Tibial nerve (tissue), 4 donors: ENCODE measurements around the gene JAML. TPM values are rescaled to one million over a fixed set of nuclear protein-coding genes. Genes with fewer than 3 reads are reported as not detected.

ENCODE experiments used
- DNase-seq, 2 donors: peaks; one replicate each; pipeline ENCODE4 v3.0.0-alpha.2; 2019; ENCODE audit warnings: low spot score in 2 of 2
- H3K27ac ChIP-seq, 4 donors: fragments of 200-600 bp; sonication (generic) in 3 of 4; one replicate each; pipeline ENCODE4 v1.5.1; 2017 to 2019; ENCODE audit warnings: mild to moderate bottlenecking in 1 of 4
- H3K27me3 ChIP-seq, 2 donors: fragments of 200-600 bp; sonication (generic) in 1 of 2; one replicate each; pipeline versions ENCODE4 v1.5.1 to v1.6.0; 2017 to 2019
- H3K36me3 ChIP-seq, 3 donors: fragments of 200-600 bp; sonication (generic); one replicate each; pipeline ENCODE4 v1.5.1; 2018 to 2019
- H3K4me1 ChIP-seq, 4 donors: fragments of 200-600 bp; sonication (generic) in 3 of 4; one replicate each; pipeline ENCODE4 v1.5.1; 2017 to 2019
- H3K4me3 ChIP-seq, 4 donors: fragments of 200-600 bp; sonication (generic) in 3 of 4; one replicate each; pipeline ENCODE4 v1.5.1; 2017 to 2019; ENCODE audit warnings: mild to moderate bottlenecking in 1 of 4, moderate library complexity in 1 of 4
- H3K9me3 ChIP-seq, 4 donors: fragments of 200-600 bp; sonication (generic) in 3 of 4; one replicate each; pipeline ENCODE4 v1.5.1; 2017 to 2019
- EP300 ChIP-seq, 2 donors: sonication (generic); formaldehyde crosslinking; IDR thresholded peaks; one replicate each; pipeline ENCODE4 v1.6.1; 2017; ENCODE audit warnings: antibody characterized with exemption in 2 of 2, mild to moderate bottlenecking in 1 of 2
- POLR2A ChIP-seq, 2 donors: fragments of 450-650 bp; IDR thresholded peaks; one replicate each; pipeline ENCODE4 v1.6.1; 2017; ENCODE audit warnings: antibody characterized with exemption in 2 of 2, mild to moderate bottlenecking in 2 of 2, moderate library complexity in 2 of 2
- WGBS, 2 donors: methylation state at CpG; one replicate each; pipeline ENCODE4 v1.1.5; 2018; 5-methylcytosine and 5-hydroxymethylcytosine counted together
- total RNA-seq, 4 donors: library from RNA; depleted of rRNA; stranded (reverse); fragments of >200 nt; gene quantifications; one replicate each; pipeline ENCODE4 v1.1.0, GENCODE V29; 2016
- TF ChIP-seq, protein P1 (sequence below), 5 experiments: fragments of 200-600 bp in 3 of 5; fragments of 450-650 bp in 2 of 5; sonication (generic) in 3 of 5; IDR thresholded peaks; one replicate each; pipeline ENCODE4 v1.5.1; 2016 to 2019; ENCODE audit warnings: antibody characterized with exemption in 5 of 5, mild to moderate bottlenecking in 3 of 5, moderate library complexity in 2 of 5

JAML gene
- total RNA-seq, 4 donors from 2014 or later = 0.60 to 4.5 (median 3.9) TPM

DNA sequence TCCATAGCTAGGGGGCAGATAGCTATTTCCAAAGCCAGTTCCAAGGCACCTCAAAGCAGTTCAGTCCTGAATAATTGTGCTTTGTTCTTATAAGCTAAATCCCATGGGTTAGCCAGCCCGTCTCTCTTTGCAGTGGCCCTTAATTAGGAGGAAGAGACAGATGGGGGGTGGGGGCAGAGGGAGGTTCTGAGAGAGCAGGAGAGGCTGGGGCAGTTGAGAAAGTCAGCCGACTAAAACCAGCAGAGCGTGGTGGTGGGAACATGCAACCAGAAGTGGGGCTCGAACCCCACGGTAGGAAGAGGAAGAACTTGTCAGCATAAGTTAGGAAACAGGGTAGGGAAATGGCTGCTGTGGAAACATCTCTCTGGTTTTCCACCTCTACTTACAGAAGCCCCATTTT, 61.3 kb downstream of the JAML start:
- WGBS, 2 donors = 60 to 63% methylated on average over 5 of the region's 5 CpGs
- peaks cover 0 to 5% (median 0%) of the 10 kb centered on the region in 3 donors for H3K36me3 ChIP-seq
- H3K27me3 ChIP-seq = peaks cover 0 to 29% of the 10 kb centered on the region in 2 donors
- no peak overlapping the region for H3K27ac ChIP-seq
- TF ChIP-seq, protein P1, sequence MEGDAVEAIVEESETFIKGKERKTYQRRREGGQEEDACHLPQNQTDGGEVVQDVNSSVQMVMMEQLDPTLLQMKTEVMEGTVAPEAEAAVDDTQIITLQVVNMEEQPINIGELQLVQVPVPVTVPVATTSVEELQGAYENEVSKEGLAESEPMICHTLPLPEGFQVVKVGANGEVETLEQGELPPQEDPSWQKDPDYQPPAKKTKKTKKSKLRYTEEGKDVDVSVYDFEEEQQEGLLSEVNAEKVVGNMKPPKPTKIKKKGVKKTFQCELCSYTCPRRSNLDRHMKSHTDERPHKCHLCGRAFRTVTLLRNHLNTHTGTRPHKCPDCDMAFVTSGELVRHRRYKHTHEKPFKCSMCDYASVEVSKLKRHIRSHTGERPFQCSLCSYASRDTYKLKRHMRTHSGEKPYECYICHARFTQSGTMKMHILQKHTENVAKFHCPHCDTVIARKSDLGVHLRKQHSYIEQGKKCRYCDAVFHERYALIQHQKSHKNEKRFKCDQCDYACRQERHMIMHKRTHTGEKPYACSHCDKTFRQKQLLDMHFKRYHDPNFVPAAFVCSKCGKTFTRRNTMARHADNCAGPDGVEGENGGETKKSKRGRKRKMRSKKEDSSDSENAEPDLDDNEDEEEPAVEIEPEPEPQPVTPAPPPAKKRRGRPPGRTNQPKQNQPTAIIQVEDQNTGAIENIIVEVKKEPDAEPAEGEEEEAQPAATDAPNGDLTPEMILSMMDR (IDR thresholded peaks at IDR 0.05) = no peak
- TF ChIP-seq POLR2A (IDR thresholded peaks at IDR 0.05) (no peak), EP300 (IDR thresholded peaks at IDR 0.05) (no peak)
- DNase-seq = no peak
- no peaks in the 10 kb centered on the region for H3K4me1 ChIP-seq
- no peak overlapping the region for H3K4me3 ChIP-seq
- H3K9me3 ChIP-seq = no peaks in the 10 kb centered on the region

DNA sequence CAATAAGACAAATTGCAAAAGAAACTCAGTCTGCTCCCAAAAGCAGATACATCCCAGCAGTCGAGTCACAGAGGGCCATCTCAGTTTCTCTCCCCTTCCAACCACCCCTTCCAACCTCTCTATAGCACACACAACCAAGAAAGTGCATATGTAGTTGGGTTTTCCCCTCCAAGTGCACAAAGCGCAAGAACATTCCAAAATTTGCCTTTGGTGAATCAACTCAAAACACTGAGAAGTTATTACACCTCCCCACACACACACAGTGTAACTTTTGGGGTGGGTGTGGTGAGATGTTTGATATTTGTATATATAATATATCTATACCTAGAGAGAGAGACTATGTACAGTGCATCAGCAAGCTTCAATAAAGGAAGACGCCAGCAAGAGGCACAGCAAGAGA, 62.0 kb downstream of the JAML start:
- TF ChIP-seq POLR2A (IDR thresholded peaks at IDR 0.05) (no peak), EP300 (IDR thresholded peaks at IDR 0.05) (no peak)
- TF ChIP-seq, protein P1 (IDR thresholded peaks at IDR 0.05) = no peak
- Histone ChIP-seq H3K9me3 (no peaks in the 10 kb centered on the region), H3K4me3 (no peak overlapping the region), H3K27ac (no peak overlapping the region), H3K4me1 (no peaks in the 10 kb centered on the region), H3K36me3 (peaks cover 0 to 4% (median 0%) of the 10 kb centered on the region in 3 donors), H3K27me3 (peaks cover 0 to 32% of the 10 kb centered on the region in 2 donors)
- 78 to 86% methylated on average over 3 of the region's 3 CpGs for WGBS, 2 donors
- no peak for DNase-seq

DNA sequence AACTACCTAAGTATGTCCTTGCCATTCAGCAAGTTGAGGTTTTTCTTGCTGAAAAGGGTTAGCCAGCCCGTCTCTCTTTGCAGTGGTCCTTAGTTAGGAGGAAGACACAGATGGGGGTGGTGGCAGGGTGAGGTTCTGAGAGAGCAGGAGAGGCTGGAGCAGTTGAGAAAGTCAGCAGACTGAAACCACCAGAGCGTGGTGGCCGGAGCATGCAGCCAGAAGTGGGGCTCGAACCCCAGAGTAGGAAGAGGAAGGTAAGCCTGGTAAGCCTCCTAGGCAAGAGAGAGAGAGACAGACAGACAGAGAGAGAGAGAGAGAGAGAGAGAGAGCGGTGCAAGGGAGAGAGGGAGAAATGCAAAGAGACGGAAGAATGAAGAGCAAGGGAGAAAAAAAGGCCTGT, 63.0 kb downstream of the JAML start:
- H3K27ac ChIP-seq = no peak overlapping the region
- H3K4me3 ChIP-seq = no peak overlapping the region
- peaks cover 0 to 42% of the 10 kb centered on the region in 2 donors for H3K27me3 ChIP-seq
- H3K9me3 ChIP-seq = no peaks in the 10 kb centered on the region
- H3K36me3 ChIP-seq = no peaks in the 10 kb centered on the region
- DNase-seq = no peak
- no peaks in the 10 kb centered on the region for H3K4me1 ChIP-seq
- WGBS, 2 donors = 66 to 75% methylated on average over 6 of the region's 6 CpGs
- TF ChIP-seq POLR2A (IDR thresholded peaks at IDR 0.05) (no peak), EP300 (IDR thresholded peaks at IDR 0.05) (no peak)
- TF ChIP-seq, protein P1 (IDR thresholded peaks at IDR 0.05) = no peak

DNA sequence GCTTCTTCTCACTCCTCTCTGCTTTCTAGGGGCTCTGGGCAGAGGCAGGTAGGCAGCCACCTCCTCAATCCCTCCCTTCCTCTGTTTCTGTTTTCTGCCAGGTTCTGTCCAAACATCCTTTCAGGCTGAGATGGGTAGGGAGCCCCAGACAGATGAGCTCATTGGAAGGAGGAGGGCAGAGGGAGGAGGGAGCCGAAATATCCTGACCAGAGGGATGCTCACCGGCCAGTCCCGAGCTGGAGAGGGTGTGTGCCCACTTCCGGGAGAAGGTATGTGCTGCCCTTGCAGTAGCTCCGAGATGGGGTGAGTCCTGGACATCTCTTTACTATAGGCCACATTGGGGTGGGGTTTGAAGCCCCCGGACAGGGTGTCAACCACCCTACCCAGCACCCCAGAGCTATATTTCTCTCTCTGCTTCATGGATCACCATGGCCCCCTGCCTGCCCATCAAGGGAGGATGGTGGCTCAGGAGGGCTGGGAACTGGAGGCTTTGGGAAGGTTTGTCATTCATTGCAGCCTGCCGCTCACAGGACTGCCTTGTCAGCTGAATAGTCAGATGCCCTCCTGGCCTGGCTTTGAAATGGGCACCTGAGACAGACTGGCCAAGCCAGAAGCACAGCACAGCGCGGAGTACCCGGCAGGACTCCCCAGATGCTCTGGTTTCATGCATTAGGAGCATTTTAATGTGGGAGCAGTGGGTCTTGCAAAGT, 67.5 kb downstream of the JAML start:
- no peaks in the 10 kb centered on the region for H3K36me3 ChIP-seq
- peaks cover 0 to 75% of the 10 kb centered on the region in 2 donors for H3K27me3 ChIP-seq
- no peak overlapping the region for H3K4me3 ChIP-seq
- 34 to 39% methylated on average over 10 of the region's 10 CpGs for WGBS, 2 donors
- no peak for DNase-seq
- H3K4me1 ChIP-seq = peaks cover 0 to 17% (median 10%) of the 10 kb centered on the region in 4 donors
- H3K9me3 ChIP-seq = no peaks in the 10 kb centered on the region
- H3K27ac ChIP-seq = no peak overlapping the region
- no peak for TF ChIP-seq EP300 (IDR thresholded peaks at IDR 0.05)
- TF ChIP-seq, protein P1 (IDR thresholded peaks at IDR 0.05) = no peak
- TF ChIP-seq POLR2A (IDR thresholded peaks at IDR 0.05) = no peak

DNA sequence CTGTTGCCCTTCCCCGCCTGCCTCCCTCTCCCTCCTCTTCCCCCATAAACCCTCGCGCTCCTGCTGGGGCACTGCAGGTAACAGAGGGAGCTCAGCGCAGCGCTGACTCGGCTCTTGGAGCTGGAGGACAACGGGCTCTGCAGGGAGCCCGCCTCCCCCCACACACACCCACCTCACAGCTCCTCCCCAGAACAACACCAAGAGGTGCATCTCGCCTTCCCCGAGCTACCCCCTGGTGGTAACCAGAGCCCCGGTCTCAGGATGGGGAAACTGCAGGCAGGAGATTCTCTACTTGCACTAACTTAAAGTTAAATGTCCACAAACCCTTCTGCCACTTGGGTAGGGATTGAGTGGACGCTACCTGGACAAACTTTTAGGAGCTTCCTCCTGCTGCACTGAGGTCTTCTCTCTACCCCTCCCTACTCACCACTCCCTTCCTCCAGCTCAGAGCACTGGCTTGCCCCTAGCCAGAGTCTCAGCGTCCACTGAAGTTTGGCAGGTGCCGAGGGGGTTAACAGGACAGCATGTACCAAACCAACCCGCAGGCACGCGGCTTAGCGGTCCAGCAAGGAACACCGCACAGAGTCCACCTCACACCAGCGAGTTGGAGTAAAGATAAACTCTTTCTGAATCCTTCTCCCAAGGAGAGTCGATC, 68.2 kb downstream of the JAML start:
- peaks cover 0 to 24% (median 11%) of the 10 kb centered on the region in 4 donors for H3K4me1 ChIP-seq
- no peak overlapping the region for H3K4me3 ChIP-seq
- H3K27ac ChIP-seq = no peak overlapping the region
- DNase-seq = no peak
- H3K27me3 ChIP-seq = peaks cover 0 to 76% of the 10 kb centered on the region in 2 donors
- H3K9me3 ChIP-seq = no peaks in the 10 kb centered on the region
- TF ChIP-seq EP300 (IDR thresholded peaks at IDR 0.05) (no peak), POLR2A (IDR thresholded peaks at IDR 0.05) (no peak)
- TF ChIP-seq, protein P1 (IDR thresholded peaks at IDR 0.05) = no peak
- WGBS, 2 donors = 6 to 7% methylated on average over 21 of the region's 21 CpGs
- no peaks in the 10 kb centered on the region for H3K36me3 ChIP-seq
